GM10248 (cell line): ENCODE data around the gene ANXA1.

Experiments
- CTCF ChIA-PET: fragments of 300-600 bp; sonication (Branson Sonifier 250); formaldehyde crosslinking; extraction: SDS; loops from one replicate; lab custom pipeline; 2021; ENCODE audit warnings: antibody characterized with exemption; lab: Yijun Ruan, JAX
- POLR2A ChIA-PET: fragments of 350-650 bp; sonication (Branson Sonifier 250); formaldehyde crosslinking; extraction: SDS; loops from one replicate; lab custom pipeline; 2020; ENCODE audit warnings: antibody characterized with exemption; lab: Yijun Ruan, JAX
- DNase-seq: peaks from one replicate; pipeline ENCODE4 v3.0.0; 2012; ENCODE audit errors: extremely low spot score
- CTCF ChIP-seq: IDR thresholded peaks from 2 replicates; pipeline ENCODE4 v1.5.1; 2012; ENCODE audit warnings: mild to moderate bottlenecking, low read depth; ENCODE audit errors: extremely low read depth, missing control alignments, control extremely low read depth

Gene ANXA1

DNA sequence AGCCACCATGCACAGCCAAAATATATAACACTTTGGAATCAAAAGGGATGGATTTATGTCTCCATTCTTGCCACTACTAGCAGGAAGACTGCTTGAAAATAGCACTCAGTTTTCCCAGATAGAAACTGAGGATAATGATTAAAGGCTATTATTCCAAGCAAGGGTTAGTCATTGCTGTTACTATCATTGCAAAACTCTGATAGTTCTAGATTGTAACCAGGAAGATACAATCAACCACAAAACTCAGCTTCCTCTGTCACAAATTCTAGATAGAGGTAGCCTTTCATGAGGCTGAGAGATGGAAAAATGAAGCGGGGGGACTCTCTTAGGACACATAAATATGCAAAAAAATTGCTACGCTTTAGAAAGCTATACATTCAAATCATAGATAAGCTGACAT is 3.1 kb downstream of the ANXA1 start:
- ChIA-PET CTCF (interaction anchor here (0.8 to 1.5 kb wide), 6 partner anchors 8 to 47 kb away, joined by 3 to 5 read pairs (median 3); no protein-coding TSS in a partner anchor), POLR2A (no interaction called here)
- no peak for TF ChIP-seq CTCF
- no peak for DNase-seq

DNA sequence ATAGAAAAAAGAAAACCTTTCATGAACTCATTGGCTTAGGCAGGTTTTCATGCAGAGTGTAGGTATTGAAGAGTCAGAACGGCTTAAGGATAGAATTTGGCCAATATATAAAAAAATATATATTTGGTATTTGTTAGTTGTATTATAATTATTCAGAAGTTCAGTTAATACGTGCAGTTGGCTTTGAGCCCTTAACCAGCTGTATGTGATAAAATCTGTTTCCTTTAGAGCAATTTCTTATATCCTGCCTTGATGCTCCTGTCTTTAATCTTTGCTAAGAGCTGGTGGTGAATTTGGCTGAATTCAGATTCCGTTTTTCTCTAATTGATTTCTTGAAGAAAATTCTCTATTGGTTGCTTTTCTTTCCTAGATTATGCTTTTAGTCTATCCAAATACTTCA is 3.7 kb downstream of the ANXA1 start:
- CTCF ChIA-PET, result interaction anchor here (0.8 to 1.5 kb wide), 6 partner anchors 8 to 48 kb away, joined by 3 to 5 read pairs (median 3); no protein-coding TSS in a partner anchor
- POLR2A ChIA-PET, result no interaction called here
- no peak for TF ChIP-seq CTCF
- no peak for DNase-seq

DNA sequence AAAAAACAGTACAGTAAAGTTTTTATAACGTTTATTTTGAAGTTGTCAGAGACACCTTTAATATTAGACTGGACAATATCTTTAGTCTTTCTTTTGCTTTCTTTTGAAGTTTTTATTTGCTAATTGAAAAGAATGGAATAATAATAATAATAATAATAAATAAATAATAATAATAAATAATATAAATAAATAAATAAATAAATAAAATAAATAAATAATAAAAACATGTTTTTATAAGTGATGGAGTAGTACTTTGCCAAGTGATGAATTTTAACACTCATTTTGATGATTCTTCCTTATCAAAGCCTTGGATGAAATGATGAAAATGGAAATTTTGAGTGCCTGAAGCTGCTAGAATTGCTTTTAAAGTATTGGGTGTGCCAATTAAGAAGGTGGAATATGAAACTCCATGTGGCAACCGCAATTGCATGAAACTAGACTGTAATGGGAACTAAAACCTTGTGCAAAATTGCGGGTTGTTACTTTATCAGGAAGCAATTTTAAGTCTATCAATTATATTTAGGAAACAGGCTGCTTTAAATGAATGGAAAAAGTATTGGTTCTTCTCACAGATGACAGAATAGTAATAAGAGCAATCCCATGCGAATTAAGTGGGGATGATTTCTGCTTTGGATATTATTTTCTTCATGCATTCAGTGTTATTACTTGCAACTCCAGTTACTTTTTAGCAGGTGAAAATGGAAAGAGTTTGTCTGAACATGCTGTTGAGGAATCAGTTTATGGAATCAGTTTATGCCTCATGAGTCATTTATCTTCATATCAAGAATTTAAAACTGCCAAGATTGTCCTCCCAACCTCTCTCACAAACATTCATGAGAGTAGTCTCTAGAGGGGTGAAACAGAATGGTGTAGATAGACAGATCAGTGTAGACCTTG is 4.6 kb downstream of the ANXA1 start:
- DNase-seq, result no peak
- no peak for TF ChIP-seq CTCF
- ChIA-PET POLR2A (no interaction called here), CTCF (interaction anchor here (1.3 to 1.5 kb wide), 3 partner anchors 21 to 49 kb away, joined by 3 to 5 read pairs (median 4); no protein-coding TSS in a partner anchor)

- DNase-seq, result no peak
- POLR2A ChIA-PET, result no interaction called here
- CTCF ChIA-PET, result interaction anchor here (1.3 kb wide), 1 partner anchor 44 kb away, joined by 4 read pairs; no protein-coding TSS in a partner anchor
- no peak for TF ChIP-seq CTCF
Measured at GRCh38 chr9:73156865-73157187, 5.2 kb downstream of the ANXA1 start.

GRCh38 chr9:73157811-73158210 is 6.1 kb downstream of the ANXA1 start:
- no peak for TF ChIP-seq CTCF
- no peak for DNase-seq
- CTCF ChIA-PET, result interaction anchor here (0.8 to 1.3 kb wide), 3 partner anchors 25 to 50 kb away, joined by 3 to 4 read pairs (median 3); no protein-coding TSS in a partner anchor
- POLR2A ChIA-PET, result no interaction called here

DNA sequence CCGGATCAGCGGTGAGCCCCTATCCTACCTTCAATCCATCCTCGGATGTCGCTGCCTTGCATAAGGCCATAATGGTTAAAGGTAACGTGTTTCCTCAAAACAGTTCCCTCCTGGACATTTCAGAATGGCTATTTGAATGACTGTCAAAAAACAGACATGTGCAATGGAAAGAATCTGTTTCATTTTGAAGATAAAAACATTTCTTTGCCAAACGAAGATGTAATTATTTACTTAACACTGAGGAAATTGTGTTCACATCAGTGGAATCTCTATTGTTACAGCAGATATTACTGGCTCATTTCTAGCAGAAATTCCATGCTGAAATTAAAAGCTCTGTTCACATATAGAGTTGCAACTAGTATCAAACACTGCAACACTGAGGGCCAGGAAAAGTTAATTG is 7.1 kb downstream of the ANXA1 start:
- CTCF ChIA-PET, result no interaction called here

More for the DNA sequence above, 7.1 kb downstream of the ANXA1 start:
- POLR2A ChIA-PET, result no interaction called here
- TF ChIP-seq CTCF, result no peak
- DNase-seq, result no peak
